GM19035 (cell line): Measurements from ENCODE around the gene NARF.
"Not testable (repeated sequence)": the region's sequence is repeated elsewhere in the genome, so short reads cannot be mapped to it uniquely, and the experiment has no call there.

ENCODE experiments used
- ATAC-seq: cut with Tn5 transposase; IDR thresholded peaks from one replicate; pipeline ENCODE4 v1.9.1; 2021; ENCODE audit not compliant: unreplicated experiment

Gene NARF

GRCh38 chr17:82529914-82530300 is 71.4 kb downstream of the NARF start:
- no peak for ATAC-seq

- no peak for ATAC-seq
Observed at GRCh38 chr17:82531431-82531881, 72.9 kb downstream of the NARF start.

- no peak for ATAC-seq
Observed at GRCh38 chr17:82534401-82534812, 75.9 kb downstream of the NARF start.

- no peak for ATAC-seq
Observed at GRCh38 chr17:82536512-82537201, 78.1 kb downstream of the NARF start.

- not testable (repeated sequence) for ATAC-seq
Observed at GRCh38 chr17:82537228-82537627, 78.7 kb downstream of the NARF start.

GRCh38 chr17:82539076-82539475 is 80.5 kb downstream of the NARF start:
- not testable (repeated sequence) for ATAC-seq
